ENCODE data around the gene SEMA6B. TPM values are rescaled to one million over a fixed set of nuclear protein-coding genes. Genes with fewer than 3 reads are reported as not detected.

SEMA6B gene
- total and polyA plus RNA-seq, 2 donors (not counting 3 experiments of a cell fraction or from before 2014, with no cell fraction given) = 97.8 to 176 TPM

DNA sequence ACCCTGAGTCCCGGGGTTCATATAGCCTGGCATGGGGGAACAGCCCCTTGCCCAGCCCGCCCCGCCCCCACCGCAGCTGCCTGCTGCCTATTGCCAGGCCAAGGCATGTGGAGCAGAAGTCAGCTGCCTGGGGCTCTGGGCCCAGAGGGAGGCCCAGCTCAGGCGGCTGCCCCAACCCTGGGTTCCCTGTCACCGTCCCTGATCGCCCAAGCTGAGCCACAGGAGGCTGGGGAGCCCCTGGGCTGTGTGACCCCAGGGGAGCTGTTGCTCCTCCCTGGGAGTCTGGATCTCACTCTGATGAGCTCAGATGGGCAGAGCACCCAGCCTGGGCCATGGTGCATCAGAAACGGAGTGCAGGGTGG is 42.6 kb downstream of the SEMA6B start:
- POLR2A ChIA-PET = interaction anchor here (0.6 kb wide), 1 partner anchor 101 kb away, joined by 3 read pairs; no protein-coding TSS in a partner anchor
- CTCF ChIA-PET = interaction anchor here (0.7 to 2.8 kb wide), 3 partner anchors 9 to 119 kb away, joined by 3 to 17 read pairs (median 7); no protein-coding TSS in a partner anchor
- DNase-seq (ENCODE audit: low read depth, low spot score) (no peak), FAIRE-seq (no peak)
- Histone ChIP-seq H3K4me1 (ENCODE audit: control insufficient read depth, extremely low read depth, insufficient read depth, low read length) (no peaks in the 10 kb centered on the region), H3K4me3 (replicated peaks in 1 of 3; ENCODE audit: insufficient read depth in 1 of 3, low read depth in 1 of 3, low read length in 3 of 3) (no peak overlapping the region), H3K36me3 (ENCODE audit: control insufficient read depth in 2 of 2, extremely low read depth in 1 of 2, insufficient read depth in 2 of 2, low read length in 2 of 2) (no peaks in the 10 kb centered on the region), H3K27me3 (ENCODE audit: control insufficient read depth in 2 of 2, insufficient read depth in 2 of 2, low read length in 2 of 2) (no peaks in the 10 kb centered on the region), H3K4me2 (ENCODE audit: insufficient read depth, low read length) (no peak overlapping the region), H3K9me1 (replicated peaks; ENCODE audit: control insufficient read depth, extremely low read depth, insufficient read depth, low read length) (no peaks in the 10 kb centered on the region), H2AFZ (ENCODE audit: low read depth, low read length) (no peak overlapping the region), H3K9ac (replicated peaks; ENCODE audit: extremely low read depth, insufficient read depth, low read length) (no peak overlapping the region), H4K20me1 (replicated peaks; ENCODE audit: control insufficient read depth, extremely low read depth, insufficient read depth, low read length) (no peaks in the 10 kb centered on the region), H3K79me2 (ENCODE audit: control insufficient read depth, insufficient read depth, low read length) (no peaks in the 10 kb centered on the region), H3K9me3 (replicated peaks; ENCODE audit: control insufficient read depth, insufficient read depth, low read length) (no peaks in the 10 kb centered on the region), H3K27ac (ENCODE audit: insufficient read depth, low read depth, low read length) (no peak overlapping the region)
- BruUV-seq (replicated peaks) = no TSS peak
- dilution Hi-C loops (cut with MboI; ENCODE audit: extremely low pct_ligation_motif_present, low sequenced_read_pairs) (no loop called here), intact Hi-C loops (cut with micrococcal nuclease) (no loop called here)
- TF ChIP-seq POLR2AphosphoS5 (IDR thresholded peaks at IDR 0.05; ENCODE audit: insufficient read depth, low read depth, low read length) (no peak), FOS (IDR thresholded peaks at IDR 0.05; ENCODE audit: borderline replicate concordance, insufficient read depth, low read length) (no peak), MYC (IDR thresholded peaks at IDR 0.05; ENCODE audit: low read depth, low read length) (no peak), POLR2A (IDR thresholded peaks at IDR 0.05; ENCODE audit: low read depth, low read length) (no peak)

GRCh38 chr19:4516199-4516938 is 43.1 kb downstream of the SEMA6B start:
- DNase-seq (ENCODE audit: low read depth, low spot score) (no peak), FAIRE-seq (no peak)
- Histone ChIP-seq H3K79me2 (ENCODE audit: control insufficient read depth, insufficient read depth, low read length) (no peaks in the 10 kb centered on the region), H3K4me2 (ENCODE audit: insufficient read depth, low read length) (no peak overlapping the region), H3K27ac (ENCODE audit: insufficient read depth, low read depth, low read length) (no peak overlapping the region), H2AFZ (ENCODE audit: low read depth, low read length) (no peak overlapping the region), H3K9me1 (replicated peaks; ENCODE audit: control insufficient read depth, extremely low read depth, insufficient read depth, low read length) (no peaks in the 10 kb centered on the region), H3K4me1 (ENCODE audit: control insufficient read depth, extremely low read depth, insufficient read depth, low read length) (no peaks in the 10 kb centered on the region), H3K9ac (replicated peaks; ENCODE audit: extremely low read depth, insufficient read depth, low read length) (no peak overlapping the region), H4K20me1 (replicated peaks; ENCODE audit: control insufficient read depth, extremely low read depth, insufficient read depth, low read length) (no peaks in the 10 kb centered on the region), H3K4me3 (replicated peaks in 1 of 3; ENCODE audit: insufficient read depth in 1 of 3, low read depth in 1 of 3, low read length in 3 of 3) (no peak overlapping the region), H3K27me3 (ENCODE audit: control insufficient read depth in 2 of 2, insufficient read depth in 2 of 2, low read length in 2 of 2) (no peaks in the 10 kb centered on the region), H3K9me3 (replicated peaks; ENCODE audit: control insufficient read depth, insufficient read depth, low read length) (no peaks in the 10 kb centered on the region), H3K36me3 (ENCODE audit: control insufficient read depth in 2 of 2, extremely low read depth in 1 of 2, insufficient read depth in 2 of 2, low read length in 2 of 2) (no peaks in the 10 kb centered on the region)
- ChIA-PET CTCF (interaction anchor here (0.7 to 2.8 kb wide), 4 partner anchors 10 to 120 kb away, joined by 3 to 17 read pairs (median 5); no protein-coding TSS in a partner anchor), POLR2A (no interaction called here)
- no peak for TF ChIP-seq MAX (IDR thresholded peaks at IDR 0.05; ENCODE audit: insufficient read depth, insufficient read length)
- no peak for TF ChIP-seq POLR2AphosphoS5 (IDR thresholded peaks at IDR 0.05; ENCODE audit: insufficient read depth, low read depth, low read length)
- no peak for TF ChIP-seq JUN (IDR thresholded peaks at IDR 0.05; ENCODE audit: borderline replicate concordance, insufficient read depth, insufficient read length, low read depth)
- TF ChIP-seq EZH2 (IDR thresholded peaks at IDR 0.05; ENCODE audit: borderline replicate concordance, low read depth, low read length, severe bottlenecking) = no peak
- BruUV-seq (replicated peaks) = no TSS peak
- dilution Hi-C loops (cut with MboI; ENCODE audit: extremely low pct_ligation_motif_present, low sequenced_read_pairs) = no loop called here
- intact Hi-C loops (cut with micrococcal nuclease) = no loop called here

Data from endothelial cell of umbilical vein (primary cell).